ENCODE data around the gene TMEM171. TPM values are rescaled to one million over a fixed set of nuclear protein-coding genes. Genes with fewer than 3 reads are reported as not detected.

TMEM171 gene
- total and polyA plus RNA-seq, 2 of the 8 experiments (the other 6 are each of a cell fraction or from before 2014, with no cell fraction given) = 1.0 to 2.2 TPM

DNA sequence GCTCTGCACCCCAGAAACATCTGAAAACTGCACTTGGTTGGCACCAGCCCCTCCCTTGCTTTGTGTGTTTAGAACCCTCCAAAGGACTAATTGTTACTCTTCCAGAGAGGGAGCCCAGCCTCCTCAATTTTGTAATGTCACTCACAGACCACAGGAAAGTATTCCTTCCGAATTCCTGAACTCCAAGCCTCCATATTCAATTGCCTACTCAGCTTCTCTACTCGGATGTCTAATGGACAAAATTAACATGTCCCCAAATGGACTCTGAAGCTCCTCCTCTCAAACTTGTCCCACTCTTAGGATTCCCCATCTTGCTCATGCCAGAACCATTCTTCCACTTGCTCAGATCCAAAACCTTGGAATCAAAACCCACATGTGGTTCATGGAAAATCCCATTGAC lies 3.9 kb upstream of the TMEM171 start (continued):
- TF ChIP-seq, protein P1, sequence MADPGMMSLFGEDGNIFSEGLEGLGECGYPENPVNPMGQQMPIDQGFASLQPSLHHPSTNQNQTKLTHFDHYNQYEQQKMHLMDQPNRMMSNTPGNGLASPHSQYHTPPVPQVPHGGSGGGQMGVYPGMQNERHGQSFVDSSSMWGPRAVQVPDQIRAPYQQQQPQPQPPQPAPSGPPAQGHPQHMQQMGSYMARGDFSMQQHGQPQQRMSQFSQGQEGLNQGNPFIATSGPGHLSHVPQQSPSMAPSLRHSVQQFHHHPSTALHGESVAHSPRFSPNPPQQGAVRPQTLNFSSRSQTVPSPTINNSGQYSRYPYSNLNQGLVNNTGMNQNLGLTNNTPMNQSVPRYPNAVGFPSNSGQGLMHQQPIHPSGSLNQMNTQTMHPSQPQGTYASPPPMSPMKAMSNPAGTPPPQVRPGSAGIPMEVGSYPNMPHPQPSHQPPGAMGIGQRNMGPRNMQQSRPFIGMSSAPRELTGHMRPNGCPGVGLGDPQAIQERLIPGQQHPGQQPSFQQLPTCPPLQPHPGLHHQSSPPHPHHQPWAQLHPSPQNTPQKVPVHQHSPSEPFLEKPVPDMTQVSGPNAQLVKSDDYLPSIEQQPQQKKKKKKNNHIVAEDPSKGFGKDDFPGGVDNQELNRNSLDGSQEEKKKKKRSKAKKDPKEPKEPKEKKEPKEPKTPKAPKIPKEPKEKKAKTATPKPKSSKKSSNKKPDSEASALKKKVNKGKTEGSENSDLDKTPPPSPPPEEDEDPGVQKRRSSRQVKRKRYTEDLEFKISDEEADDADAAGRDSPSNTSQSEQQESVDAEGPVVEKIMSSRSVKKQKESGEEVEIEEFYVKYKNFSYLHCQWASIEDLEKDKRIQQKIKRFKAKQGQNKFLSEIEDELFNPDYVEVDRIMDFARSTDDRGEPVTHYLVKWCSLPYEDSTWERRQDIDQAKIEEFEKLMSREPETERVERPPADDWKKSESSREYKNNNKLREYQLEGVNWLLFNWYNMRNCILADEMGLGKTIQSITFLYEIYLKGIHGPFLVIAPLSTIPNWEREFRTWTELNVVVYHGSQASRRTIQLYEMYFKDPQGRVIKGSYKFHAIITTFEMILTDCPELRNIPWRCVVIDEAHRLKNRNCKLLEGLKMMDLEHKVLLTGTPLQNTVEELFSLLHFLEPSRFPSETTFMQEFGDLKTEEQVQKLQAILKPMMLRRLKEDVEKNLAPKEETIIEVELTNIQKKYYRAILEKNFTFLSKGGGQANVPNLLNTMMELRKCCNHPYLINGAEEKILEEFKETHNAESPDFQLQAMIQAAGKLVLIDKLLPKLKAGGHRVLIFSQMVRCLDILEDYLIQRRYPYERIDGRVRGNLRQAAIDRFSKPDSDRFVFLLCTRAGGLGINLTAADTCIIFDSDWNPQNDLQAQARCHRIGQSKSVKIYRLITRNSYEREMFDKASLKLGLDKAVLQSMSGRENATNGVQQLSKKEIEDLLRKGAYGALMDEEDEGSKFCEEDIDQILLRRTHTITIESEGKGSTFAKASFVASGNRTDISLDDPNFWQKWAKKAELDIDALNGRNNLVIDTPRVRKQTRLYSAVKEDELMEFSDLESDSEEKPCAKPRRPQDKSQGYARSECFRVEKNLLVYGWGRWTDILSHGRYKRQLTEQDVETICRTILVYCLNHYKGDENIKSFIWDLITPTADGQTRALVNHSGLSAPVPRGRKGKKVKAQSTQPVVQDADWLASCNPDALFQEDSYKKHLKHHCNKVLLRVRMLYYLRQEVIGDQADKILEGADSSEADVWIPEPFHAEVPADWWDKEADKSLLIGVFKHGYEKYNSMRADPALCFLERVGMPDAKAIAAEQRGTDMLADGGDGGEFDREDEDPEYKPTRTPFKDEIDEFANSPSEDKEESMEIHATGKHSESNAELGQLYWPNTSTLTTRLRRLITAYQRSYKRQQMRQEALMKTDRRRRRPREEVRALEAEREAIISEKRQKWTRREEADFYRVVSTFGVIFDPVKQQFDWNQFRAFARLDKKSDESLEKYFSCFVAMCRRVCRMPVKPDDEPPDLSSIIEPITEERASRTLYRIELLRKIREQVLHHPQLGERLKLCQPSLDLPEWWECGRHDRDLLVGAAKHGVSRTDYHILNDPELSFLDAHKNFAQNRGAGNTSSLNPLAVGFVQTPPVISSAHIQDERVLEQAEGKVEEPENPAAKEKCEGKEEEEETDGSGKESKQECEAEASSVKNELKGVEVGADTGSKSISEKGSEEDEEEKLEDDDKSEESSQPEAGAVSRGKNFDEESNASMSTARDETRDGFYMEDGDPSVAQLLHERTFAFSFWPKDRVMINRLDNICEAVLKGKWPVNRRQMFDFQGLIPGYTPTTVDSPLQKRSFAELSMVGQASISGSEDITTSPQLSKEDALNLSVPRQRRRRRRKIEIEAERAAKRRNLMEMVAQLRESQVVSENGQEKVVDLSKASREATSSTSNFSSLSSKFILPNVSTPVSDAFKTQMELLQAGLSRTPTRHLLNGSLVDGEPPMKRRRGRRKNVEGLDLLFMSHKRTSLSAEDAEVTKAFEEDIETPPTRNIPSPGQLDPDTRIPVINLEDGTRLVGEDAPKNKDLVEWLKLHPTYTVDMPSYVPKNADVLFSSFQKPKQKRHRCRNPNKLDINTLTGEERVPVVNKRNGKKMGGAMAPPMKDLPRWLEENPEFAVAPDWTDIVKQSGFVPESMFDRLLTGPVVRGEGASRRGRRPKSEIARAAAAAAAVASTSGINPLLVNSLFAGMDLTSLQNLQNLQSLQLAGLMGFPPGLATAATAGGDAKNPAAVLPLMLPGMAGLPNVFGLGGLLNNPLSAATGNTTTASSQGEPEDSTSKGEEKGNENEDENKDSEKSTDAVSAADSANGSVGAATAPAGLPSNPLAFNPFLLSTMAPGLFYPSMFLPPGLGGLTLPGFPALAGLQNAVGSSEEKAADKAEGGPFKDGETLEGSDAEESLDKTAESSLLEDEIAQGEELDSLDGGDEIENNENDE (IDR thresholded peaks at IDR 0.05; ENCODE audit: insufficient replicate concordance, low read length) = no peak
- TF ChIP-seq CTBP2 (IDR thresholded peaks at IDR 0.05; ENCODE audit: borderline replicate concordance, insufficient read depth, insufficient read length, low read length) = no peak
- TF ChIP-seq, protein P2, sequence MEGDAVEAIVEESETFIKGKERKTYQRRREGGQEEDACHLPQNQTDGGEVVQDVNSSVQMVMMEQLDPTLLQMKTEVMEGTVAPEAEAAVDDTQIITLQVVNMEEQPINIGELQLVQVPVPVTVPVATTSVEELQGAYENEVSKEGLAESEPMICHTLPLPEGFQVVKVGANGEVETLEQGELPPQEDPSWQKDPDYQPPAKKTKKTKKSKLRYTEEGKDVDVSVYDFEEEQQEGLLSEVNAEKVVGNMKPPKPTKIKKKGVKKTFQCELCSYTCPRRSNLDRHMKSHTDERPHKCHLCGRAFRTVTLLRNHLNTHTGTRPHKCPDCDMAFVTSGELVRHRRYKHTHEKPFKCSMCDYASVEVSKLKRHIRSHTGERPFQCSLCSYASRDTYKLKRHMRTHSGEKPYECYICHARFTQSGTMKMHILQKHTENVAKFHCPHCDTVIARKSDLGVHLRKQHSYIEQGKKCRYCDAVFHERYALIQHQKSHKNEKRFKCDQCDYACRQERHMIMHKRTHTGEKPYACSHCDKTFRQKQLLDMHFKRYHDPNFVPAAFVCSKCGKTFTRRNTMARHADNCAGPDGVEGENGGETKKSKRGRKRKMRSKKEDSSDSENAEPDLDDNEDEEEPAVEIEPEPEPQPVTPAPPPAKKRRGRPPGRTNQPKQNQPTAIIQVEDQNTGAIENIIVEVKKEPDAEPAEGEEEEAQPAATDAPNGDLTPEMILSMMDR (IDR thresholded peaks at IDR 0.05; ENCODE audit: control extremely low read depth in 1 of 3, insufficient read depth in 1 of 3, low read depth in 1 of 3, low read length in 3 of 3) = no peak
- no peak for TF ChIP-seq SP2 (IDR thresholded peaks at IDR 0.05; ENCODE audit: low read length)
- TF ChIP-seq POLR2A (IDR thresholded peaks at IDR 0.05; ENCODE audit: control extremely low read depth in 1 of 2, low read depth in 2 of 2, low read length in 2 of 2) = no peak
- no peak for TF ChIP-seq TAF1 (IDR thresholded peaks at IDR 0.05; ENCODE audit: low read depth, low read length)
- no peak for TF ChIP-seq HDAC6 (IDR thresholded peaks at IDR 0.05; ENCODE audit: low read depth, low read length)
- TF ChIP-seq RBBP5 (IDR thresholded peaks at IDR 0.05; ENCODE audit: borderline replicate concordance, low read depth, low read length) = no peak
- TF ChIP-seq BACH1 (IDR thresholded peaks at IDR 0.05; ENCODE audit: low read length) = no peak
